GM12864 (cell line): Measurements from ENCODE around the gene SEC14L3.
"Not testable (repeated sequence)": the region's sequence is repeated elsewhere in the genome, so short reads cannot be mapped to it uniquely, and the experiment has no call there.

Experiments
- DNase-seq: peaks from one replicate; pipeline ENCODE4 v3.0.0-alpha.2; 2011; ENCODE audit warnings: low read depth
- H3K4me3 ChIP-seq: 2 replicates; pipeline ENCODE4 v1.5.1; 2011; ENCODE audit warnings: mild to moderate bottlenecking, low read depth, low read length, control low read depth
- TF ChIP-seq, protein P1 (sequence below): IDR thresholded peaks from 2 replicates; pipeline ENCODE4 v1.5.1; 2011; ENCODE audit warnings: low read depth, mild to moderate bottlenecking, moderate library complexity, low read length, control low read depth, inconsistent platforms; ENCODE audit errors: missing control alignments

The SEC14L3 gene

DNA sequence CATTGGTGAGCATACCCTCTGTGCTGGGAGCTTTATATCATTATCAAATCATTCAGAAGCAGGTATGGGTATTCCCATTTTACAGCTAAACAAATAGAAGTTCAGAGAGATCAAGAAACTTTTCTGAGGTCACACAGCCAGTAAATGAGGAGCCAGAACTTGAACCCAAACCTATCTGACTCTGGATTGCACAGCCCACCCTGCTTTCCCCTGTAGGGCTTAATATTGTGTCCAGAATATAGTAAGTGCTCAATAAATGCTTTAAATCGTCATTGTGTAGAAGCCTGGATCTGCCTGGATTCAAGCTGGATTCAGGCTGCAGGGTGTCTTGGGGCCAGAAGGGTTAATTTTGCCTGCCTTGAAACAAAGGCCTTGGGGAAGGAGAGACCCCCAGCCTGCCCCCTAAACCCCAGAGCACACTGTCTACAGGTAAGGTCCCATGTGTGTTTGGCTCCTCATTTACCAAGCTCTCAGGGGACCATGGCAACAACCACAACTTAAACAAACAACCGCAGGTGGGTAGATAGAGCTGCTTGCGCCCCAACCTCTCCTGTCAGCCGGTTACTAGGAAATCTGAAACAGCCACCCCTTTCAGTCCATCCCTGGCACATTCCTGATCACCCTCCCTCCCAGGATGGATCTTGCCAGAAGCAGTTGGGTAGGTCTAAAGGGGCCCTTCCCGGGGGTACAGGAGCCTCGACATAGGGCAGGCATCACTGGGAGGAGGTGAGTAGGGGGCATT is 3.0 kb upstream of the SEC14L3 start:
- no peak overlapping the region for H3K4me3 ChIP-seq
- no peak for DNase-seq
- TF ChIP-seq, protein P1, sequence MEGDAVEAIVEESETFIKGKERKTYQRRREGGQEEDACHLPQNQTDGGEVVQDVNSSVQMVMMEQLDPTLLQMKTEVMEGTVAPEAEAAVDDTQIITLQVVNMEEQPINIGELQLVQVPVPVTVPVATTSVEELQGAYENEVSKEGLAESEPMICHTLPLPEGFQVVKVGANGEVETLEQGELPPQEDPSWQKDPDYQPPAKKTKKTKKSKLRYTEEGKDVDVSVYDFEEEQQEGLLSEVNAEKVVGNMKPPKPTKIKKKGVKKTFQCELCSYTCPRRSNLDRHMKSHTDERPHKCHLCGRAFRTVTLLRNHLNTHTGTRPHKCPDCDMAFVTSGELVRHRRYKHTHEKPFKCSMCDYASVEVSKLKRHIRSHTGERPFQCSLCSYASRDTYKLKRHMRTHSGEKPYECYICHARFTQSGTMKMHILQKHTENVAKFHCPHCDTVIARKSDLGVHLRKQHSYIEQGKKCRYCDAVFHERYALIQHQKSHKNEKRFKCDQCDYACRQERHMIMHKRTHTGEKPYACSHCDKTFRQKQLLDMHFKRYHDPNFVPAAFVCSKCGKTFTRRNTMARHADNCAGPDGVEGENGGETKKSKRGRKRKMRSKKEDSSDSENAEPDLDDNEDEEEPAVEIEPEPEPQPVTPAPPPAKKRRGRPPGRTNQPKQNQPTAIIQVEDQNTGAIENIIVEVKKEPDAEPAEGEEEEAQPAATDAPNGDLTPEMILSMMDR, result no peak

DNA sequence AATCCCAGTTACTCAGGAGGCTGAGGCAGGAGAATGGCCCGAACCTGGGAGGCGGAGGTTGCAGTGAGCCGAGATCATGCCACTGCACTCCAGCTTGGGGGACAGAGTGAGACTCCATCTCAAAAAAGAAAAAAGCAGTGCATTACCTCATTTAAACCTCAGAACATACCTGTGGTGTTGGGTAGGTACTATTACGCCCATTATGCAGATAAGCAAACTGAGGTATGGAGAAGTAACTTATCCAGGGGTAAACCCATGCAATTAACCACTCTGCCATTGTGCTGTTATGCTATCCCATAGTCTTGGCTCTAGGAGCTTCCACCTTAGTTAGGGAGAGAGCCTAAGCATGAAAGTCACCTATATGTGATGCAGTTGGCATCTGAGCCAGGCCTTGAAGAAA is 2.3 kb upstream of the SEC14L3 start:
- TF ChIP-seq, protein P1, result no peak
- no peak for DNase-seq
- H3K4me3 ChIP-seq, result no peak overlapping the region

DNA sequence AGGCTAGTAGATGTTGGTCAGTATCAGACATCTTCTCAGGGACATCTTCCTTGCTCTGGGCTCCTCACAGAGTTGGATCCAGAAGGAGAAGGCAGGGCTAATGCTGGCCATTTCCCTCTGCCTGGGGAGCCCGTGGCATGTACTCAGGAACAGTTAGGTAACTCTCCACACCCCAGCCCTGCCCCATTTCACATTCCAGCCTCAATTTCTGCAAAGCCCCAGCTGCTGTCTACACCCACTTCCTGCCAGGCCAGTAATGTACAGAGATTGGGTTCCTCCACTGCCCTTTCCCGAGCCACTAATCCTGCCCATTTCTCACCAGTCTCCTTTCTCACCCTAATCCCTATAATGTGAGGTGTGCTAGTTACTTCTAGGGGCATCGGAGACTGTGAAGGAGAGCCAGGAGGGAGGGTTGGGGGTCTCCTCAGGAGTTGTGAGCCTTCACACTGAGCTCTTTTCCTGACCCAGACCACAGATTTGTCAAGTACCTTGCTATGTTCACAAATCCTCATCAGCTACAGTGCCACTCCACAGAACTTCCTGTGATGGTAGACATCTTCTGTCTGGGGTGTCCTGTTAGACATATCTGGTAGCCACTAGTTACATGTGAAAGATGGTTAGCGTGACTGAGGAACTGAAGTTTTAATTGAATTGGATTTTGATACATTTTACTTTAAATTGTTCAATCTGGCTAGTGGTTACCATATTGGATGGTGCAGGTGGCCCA is 1.3 kb upstream of the SEC14L3 start:
- no peak for DNase-seq
- TF ChIP-seq, protein P1, result no peak
- no peak overlapping the region for H3K4me3 ChIP-seq

DNA sequence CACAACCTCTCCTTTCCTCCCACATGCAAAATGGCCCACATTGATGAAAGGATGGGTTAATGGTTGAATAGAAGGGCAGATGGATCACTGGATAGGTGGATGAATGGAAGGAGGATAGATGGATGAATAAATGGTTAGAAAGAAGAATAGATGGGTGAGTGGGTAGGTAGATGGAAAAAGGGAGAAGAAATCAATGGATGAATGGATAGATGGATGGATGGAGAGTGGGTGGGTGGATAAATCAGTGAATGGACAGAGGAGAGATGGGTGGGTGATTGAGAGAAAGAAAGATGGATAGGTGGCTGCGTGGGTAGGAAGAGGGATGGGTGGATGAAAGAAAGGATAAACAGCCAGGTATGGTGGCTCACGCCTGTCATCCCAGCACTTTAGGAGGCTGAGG is 1.2 kb downstream of the SEC14L3 start:
- H3K4me3 ChIP-seq, result no peak overlapping the region
- TF ChIP-seq, protein P1, result no peak
- DNase-seq, result no peak

DNA sequence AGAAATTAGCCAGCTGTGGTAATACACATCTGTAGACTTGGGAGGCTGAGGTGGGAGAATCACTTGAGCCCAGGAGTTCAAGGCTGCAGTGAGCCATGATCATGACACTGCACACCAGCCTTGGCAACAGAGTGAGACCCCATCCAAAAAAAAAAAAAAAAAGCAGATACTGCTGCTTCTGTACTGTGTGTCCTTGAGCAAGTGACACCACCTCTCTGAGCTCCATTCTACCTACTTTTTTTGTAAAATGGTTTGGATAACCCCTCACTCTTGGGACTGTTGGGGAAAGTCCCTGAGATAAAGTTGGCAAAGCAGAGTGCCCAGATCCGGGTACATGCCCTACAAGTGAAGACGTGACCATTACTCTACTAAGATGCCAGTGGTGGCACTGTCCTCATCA is 2.7 kb downstream of the SEC14L3 start:
- H3K4me3 ChIP-seq, result no peak overlapping the region
- no peak for DNase-seq
- TF ChIP-seq, protein P1, result no peak

DNA sequence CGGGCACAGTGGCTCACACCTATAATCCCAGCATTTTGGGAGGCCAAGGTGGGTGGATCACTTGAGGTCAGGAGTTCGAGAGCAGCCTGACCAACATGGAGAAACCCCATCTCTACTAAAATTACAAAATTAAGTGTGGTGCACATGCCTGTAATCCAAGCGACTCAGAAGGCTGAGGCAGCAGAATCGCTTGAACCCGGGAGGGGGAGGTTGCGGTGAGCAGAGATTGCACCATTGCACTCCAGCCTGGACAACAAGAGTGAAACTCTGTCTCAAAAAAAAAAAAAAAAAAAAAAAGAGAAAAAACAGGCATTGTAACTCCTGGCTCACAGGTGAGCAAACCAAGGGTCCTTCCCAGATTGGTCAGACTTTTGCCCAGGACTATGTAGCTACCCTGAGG is 11.3 kb downstream of the SEC14L3 start:
- not testable (repeated sequence) for DNase-seq, H3K4me3 ChIP-seq

DNA sequence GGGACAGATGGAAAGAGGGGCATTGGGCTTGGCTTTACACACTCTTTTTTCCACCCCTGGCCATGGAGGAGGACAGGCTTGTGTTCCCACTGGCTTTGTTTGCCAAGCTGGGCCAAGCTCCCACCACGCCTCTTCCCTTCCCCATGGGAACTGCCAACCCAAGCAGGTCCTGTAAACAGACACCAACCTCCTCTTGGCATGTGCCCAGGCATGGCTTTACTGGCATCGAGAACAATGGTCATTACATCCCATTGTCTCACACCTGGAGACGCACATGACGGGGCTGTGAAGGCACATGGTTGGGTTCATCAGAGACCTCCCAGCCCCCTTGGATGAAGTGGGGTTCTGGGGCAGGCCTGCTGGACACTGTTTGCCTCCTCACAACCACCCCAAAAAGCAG is 11.7 kb downstream of the SEC14L3 start:
- no peak overlapping the region for H3K4me3 ChIP-seq
- DNase-seq, result no peak
- TF ChIP-seq, protein P1, result no peak
